Glutamatergic neuron (in vitro differentiated cells): Measurements from ENCODE around the gene LIPM. TPM values are rescaled to one million over a fixed set of nuclear protein-coding genes. Genes with fewer than 3 reads are reported as not detected.
A peak's percentile ranks its signal among the peaks of the same experiment; 100 is the strongest.

Experiments
- DNase-seq: peaks from one replicate; pipeline ENCODE4 v3.0.0; 2022
- H3K27ac Mint-ChIP-seq: one replicate; pipeline ENCODE4 v1.8.0; 2020; ENCODE audit warnings: mild to moderate bottlenecking, mixed read lengths, inconsistent platforms; ENCODE audit not compliant: unreplicated experiment
- H3K27me3 Mint-ChIP-seq: one replicate; pipeline ENCODE4 v1.8.0; 2020; ENCODE audit warnings: mild to moderate bottlenecking, moderate library complexity, mixed read lengths, inconsistent platforms; ENCODE audit not compliant: unreplicated experiment
- H3K36me3 Mint-ChIP-seq: one replicate; pipeline ENCODE4 v1.8.0; 2020; ENCODE audit warnings: mild to moderate bottlenecking, mixed read lengths, inconsistent platforms; ENCODE audit not compliant: unreplicated experiment
- H3K4me1 Mint-ChIP-seq: one replicate; pipeline ENCODE4 v1.8.0; 2020; ENCODE audit warnings: mild to moderate bottlenecking, low read depth, mixed read lengths, inconsistent platforms; ENCODE audit not compliant: unreplicated experiment
- H3K4me3 Mint-ChIP-seq: one replicate; pipeline ENCODE4 v1.8.0; 2020; ENCODE audit warnings: mild to moderate bottlenecking, mixed read lengths, inconsistent platforms; ENCODE audit not compliant: unreplicated experiment
- H3K9me3 Mint-ChIP-seq: one replicate; pipeline ENCODE4 v1.8.0; 2020; ENCODE audit warnings: mild to moderate bottlenecking, moderate library complexity, mixed read lengths, inconsistent platforms; ENCODE audit not compliant: unreplicated experiment
- CTCF ChIP-seq: fragments of 200-600 bp; sonication (generic); IDR thresholded peaks from one replicate; pipeline ENCODE4 v1.5.0; 2021; ENCODE audit not compliant: partially characterized antibody, unreplicated experiment
- total RNA-seq: library from RNA; stranded (reverse); fragmentation: NEBNext Ultra II Directional; extraction: Animal tissue kit (Norgen Biotek cat#: 25700); gene quantifications from one replicate; pipeline ENCODE4 v1.2.1, GENCODE V29; 2021; ENCODE audit not compliant: unreplicated experiment

LIPM gene
- total RNA-seq, 1 donor from 2014 or later: not detected

- H3K27ac Mint-ChIP-seq: no peak overlapping the region
- H3K27me3 Mint-ChIP-seq: no peaks in the 10 kb centered on the region
- H3K4me1 Mint-ChIP-seq: peaks cover 3% of the 10 kb centered on the region
- no peak for DNase-seq
- H3K36me3 Mint-ChIP-seq: no peaks in the 10 kb centered on the region
- TF ChIP-seq CTCF: no peak
- no peak overlapping the region for H3K4me3 Mint-ChIP-seq
- H3K9me3 Mint-ChIP-seq: no peaks in the 10 kb centered on the region
Measured at GRCh38 chr10:88809621-88810020, 7.1 kb downstream of the LIPM start.

GRCh38 chr10:88810196-88810961, 7.8 kb downstream of the LIPM start:
- peaks cover 3% of the 10 kb centered on the region for H3K4me1 Mint-ChIP-seq
- no peaks in the 10 kb centered on the region for H3K9me3 Mint-ChIP-seq
- DNase-seq: no peak
- TF ChIP-seq CTCF: peak; percentile 74
- no peak overlapping the region for H3K27ac Mint-ChIP-seq
- H3K4me3 Mint-ChIP-seq: no peak overlapping the region
- no peaks in the 10 kb centered on the region for H3K27me3 Mint-ChIP-seq
- no peaks in the 10 kb centered on the region for H3K36me3 Mint-ChIP-seq

GRCh38 chr10:88813200-88813599, 10.7 kb downstream of the LIPM start:
- Mint-ChIP-seq H3K36me3 (no peaks in the 10 kb centered on the region), H3K9me3 (no peaks in the 10 kb centered on the region), H3K27ac (no peak overlapping the region), H3K4me1 (peaks cover 3% of the 10 kb centered on the region), H3K4me3 (no peak overlapping the region), H3K27me3 (no peaks in the 10 kb centered on the region)
- no peak for DNase-seq
- TF ChIP-seq CTCF: no peak

GRCh38 chr10:88819290-88819689, 16.8 kb downstream of the LIPM start:
- Mint-ChIP-seq H3K27ac (no peak overlapping the region), H3K4me3 (no peak overlapping the region), H3K4me1 (no peaks in the 10 kb centered on the region), H3K27me3 (no peaks in the 10 kb centered on the region), H3K36me3 (no peaks in the 10 kb centered on the region), H3K9me3 (no peaks in the 10 kb centered on the region)
- no peak for DNase-seq
- no peak for TF ChIP-seq CTCF

- Mint-ChIP-seq H3K36me3 (no peaks in the 10 kb centered on the region), H3K27ac (no peak overlapping the region), H3K27me3 (no peaks in the 10 kb centered on the region), H3K4me1 (no peaks in the 10 kb centered on the region), H3K9me3 (no peaks in the 10 kb centered on the region), H3K4me3 (no peak overlapping the region)
- no peak for DNase-seq
- no peak for TF ChIP-seq CTCF
Measured at GRCh38 chr10:88820748-88821401, 18.3 kb downstream of the LIPM start.
